ENCODE results near the gene VWA1.
A peak's percentile ranks its signal among the peaks of the same experiment; 100 is the strongest.
"Not testable (repeated sequence)": the region's sequence is repeated elsewhere in the genome, so short reads cannot be mapped to it uniquely, and the experiment has no call there.

VWA1 gene

GRCh38 chr1:1423245-1423597 is 12.3 kb upstream of the VWA1 start:
- DNase-seq (ENCODE audit: low read depth in 2 of 2) = no peak

GRCh38 chr1:1424707-1425106 is 10.8 kb upstream of the VWA1 start:
- no peak for DNase-seq (ENCODE audit: low read depth in 2 of 2)

GRCh38 chr1:1425426-1425752 is 10.1 kb upstream of the VWA1 start:
- no peak for DNase-seq (ENCODE audit: low read depth in 2 of 2)

- no peak for DNase-seq (ENCODE audit: low read depth in 2 of 2)
Observed at GRCh38 chr1:1425753-1426495, 9.6 kb upstream of the VWA1 start.

GRCh38 chr1:1426496-1427105 is 8.9 kb upstream of the VWA1 start:
- DNase-seq (ENCODE audit: low read depth in 2 of 2) = no peak

GRCh38 chr1:1427106-1427819 is 8.2 kb upstream of the VWA1 start:
- no peak for DNase-seq (ENCODE audit: low read depth in 2 of 2)

GRCh38 chr1:1427820-1428148 is 7.7 kb upstream of the VWA1 start:
- no peak for DNase-seq (ENCODE audit: low read depth in 2 of 2)

GRCh38 chr1:1428174-1428573 is 7.3 kb upstream of the VWA1 start:
- no peak for DNase-seq (ENCODE audit: low read depth in 2 of 2)

- DNase-seq (ENCODE audit: low read depth in 2 of 2) = not testable (repeated sequence)
Observed at GRCh38 chr1:1428967-1429366, 6.5 kb upstream of the VWA1 start.

- DNase-seq (ENCODE audit: low read depth in 2 of 2) = no peak
Observed at GRCh38 chr1:1429671-1430073, 5.8 kb upstream of the VWA1 start.

GRCh38 chr1:1430114-1430982 is 5.1 kb upstream of the VWA1 start:
- DNase-seq (ENCODE audit: low read depth in 2 of 2) = peak in 1 of 2 experiments; percentile 18

- DNase-seq (ENCODE audit: low read depth in 2 of 2) = no peak
Observed at GRCh38 chr1:1430992-1431844, 4.3 kb upstream of the VWA1 start.

GRCh38 chr1:1431845-1432273 is 3.6 kb upstream of the VWA1 start:
- no peak for DNase-seq (ENCODE audit: low read depth in 2 of 2)

GRCh38 chr1:1432274-1432950 is 3.1 kb upstream of the VWA1 start:
- no peak for DNase-seq (ENCODE audit: low read depth in 2 of 2)

GRCh38 chr1:1432951-1433803 is 2.3 kb upstream of the VWA1 start:
- no peak for DNase-seq (ENCODE audit: low read depth in 2 of 2)

GRCh38 chr1:1433804-1434130 is 1.7 kb upstream of the VWA1 start:
- no peak for DNase-seq (ENCODE audit: low read depth in 2 of 2)

GRCh38 chr1:1434131-1434823 is 1.2 kb upstream of the VWA1 start:
- DNase-seq (ENCODE audit: low read depth in 2 of 2) = no peak

- DNase-seq (ENCODE audit: low read depth in 2 of 2) = no peak
Observed at GRCh38 chr1:1434824-1435105, 725 bp upstream of the VWA1 start.

GRCh38 chr1:1435911-1436629 is 580 bp downstream of the VWA1 start:
- DNase-seq (ENCODE audit: low read depth in 2 of 2) = no peak
